ENCODE results near the gene CMC2.
A peak's percentile ranks its signal among the peaks of the same experiment; 100 is the strongest.

Gene CMC2

GRCh38 chr16:81036751-81037350 is 30.2 kb upstream of the CMC2 start:
- no peak overlapping the region for H3K27ac ChIP-seq (ENCODE audit: low read depth, low read length)
- no peaks in the 10 kb centered on the region for H3K36me3 ChIP-seq (ENCODE audit: low read length)
- H3F3A ChIP-seq (ENCODE audit: insufficient read depth) = 0 out of 2 replicates have a peak, but pooled peaks cover 4% of the 10 kb centered on the region
- peak overlapping the region; percentile 59 for H3K4me3 ChIP-seq (ENCODE audit: insufficient read depth, low read length, poor library complexity, severe bottlenecking)
- H3K4me2 ChIP-seq (ENCODE audit: low read depth, low read length, poor library complexity, severe bottlenecking) = peak overlapping the region; percentile 73
- no peak overlapping the region for H2AFZ ChIP-seq (ENCODE audit: low read depth, low read length, severe bottlenecking)
- H3K9me3 ChIP-seq (ENCODE audit: insufficient read depth, low read length) = no peaks in the 10 kb centered on the region
- no peaks in the 10 kb centered on the region for H3K27me3 ChIP-seq (ENCODE audit: low read length)
- peak overlapping the region; percentile 64 for H3K9ac ChIP-seq (ENCODE audit: low read length)
- no peaks in the 10 kb centered on the region; the same call in 1 of the 2 replicates for H3K79me2 ChIP-seq (ENCODE audit: insufficient read depth, low read length)
- H4K20me1 ChIP-seq (ENCODE audit: low read depth, low read length) = no peaks in the 10 kb centered on the region
- no peaks in the 10 kb centered on the region for H3K9me2 ChIP-seq (replicated peaks; ENCODE audit: insufficient read depth, low read length)
- TF ChIP-seq CTCF (IDR thresholded peaks at IDR 0.05; ENCODE audit: insufficient read depth, low read length, poor library complexity, severe bottlenecking) = no peak
- TF ChIP-seq EZH2phosphoT487 (conservative IDR thresholded peaks at IDR 0.05; ENCODE audit: low read length) = no peak

GRCh38 chr16:81035975-81036750 is 29.5 kb upstream of the CMC2 start:
- H3K27me3 ChIP-seq (ENCODE audit: low read length) = no peaks in the 10 kb centered on the region
- no peaks in the 10 kb centered on the region for H3K36me3 ChIP-seq (ENCODE audit: low read length)
- peak overlapping the region; percentile 59 for H3K4me3 ChIP-seq (ENCODE audit: insufficient read depth, low read length, poor library complexity, severe bottlenecking)
- TF ChIP-seq EZH2phosphoT487 (conservative IDR thresholded peaks at IDR 0.05; ENCODE audit: low read length) = no peak
- TF ChIP-seq CTCF (IDR thresholded peaks at IDR 0.05; ENCODE audit: insufficient read depth, low read length, poor library complexity, severe bottlenecking) = no peak
- H2AFZ ChIP-seq (ENCODE audit: low read depth, low read length, severe bottlenecking) = peak overlapping the region; percentile 38
- H3K9me3 ChIP-seq (ENCODE audit: insufficient read depth, low read length) = no peaks in the 10 kb centered on the region
- 0 out of 2 replicates have a peak, but pooled peaks cover 4% of the 10 kb centered on the region for H3F3A ChIP-seq (ENCODE audit: insufficient read depth)
- peak overlapping the region; percentile 64 for H3K9ac ChIP-seq (ENCODE audit: low read length)
- H4K20me1 ChIP-seq (ENCODE audit: low read depth, low read length) = no peaks in the 10 kb centered on the region
- peak overlapping the region; percentile 73 for H3K4me2 ChIP-seq (ENCODE audit: low read depth, low read length, poor library complexity, severe bottlenecking)
- no peak overlapping the region for H3K27ac ChIP-seq (ENCODE audit: low read depth, low read length)
- H3K9me2 ChIP-seq (replicated peaks; ENCODE audit: insufficient read depth, low read length) = no peaks in the 10 kb centered on the region
- H3K79me2 ChIP-seq (ENCODE audit: insufficient read depth, low read length) = no peaks in the 10 kb centered on the region; the same call in 1 of the 2 replicates

- H3K4me2 ChIP-seq (ENCODE audit: low read depth, low read length, poor library complexity, severe bottlenecking) = peak within 1 kb of the TSS; percentile 73
- no peaks in the 10 kb centered on the region for H3K9me2 ChIP-seq (replicated peaks; ENCODE audit: insufficient read depth, low read length)
- no peaks in the 10 kb centered on the region for H3K36me3 ChIP-seq (ENCODE audit: low read length)
- H3K4me3 ChIP-seq (ENCODE audit: insufficient read depth, low read length, poor library complexity, severe bottlenecking) = peak within 1 kb of the TSS; percentile 59
- H3K79me2 ChIP-seq (ENCODE audit: insufficient read depth, low read length) = no peaks in the 10 kb centered on the region; the same call in 1 of the 2 replicates
- H3K9ac ChIP-seq (ENCODE audit: low read length) = peak within 1 kb of the TSS; percentile 64
- H4K20me1 ChIP-seq (ENCODE audit: low read depth, low read length) = no peaks in the 10 kb centered on the region
- H3K27me3 ChIP-seq (ENCODE audit: low read length) = no peaks in the 10 kb centered on the region
- no peak for TF ChIP-seq EZH2phosphoT487 (conservative IDR thresholded peaks at IDR 0.05; ENCODE audit: low read length)
- TF ChIP-seq CTCF (IDR thresholded peaks at IDR 0.05; ENCODE audit: insufficient read depth, low read length, poor library complexity, severe bottlenecking) = peak; percentile 99
- 0 out of 2 replicates have a peak, but pooled peaks cover 4% of the 10 kb centered on the region for H3F3A ChIP-seq (ENCODE audit: insufficient read depth)
- peak within 1 kb of the TSS; percentile 38 for H2AFZ ChIP-seq (ENCODE audit: low read depth, low read length, severe bottlenecking)
- H3K9me3 ChIP-seq (ENCODE audit: insufficient read depth, low read length) = no peaks in the 10 kb centered on the region
- H3K27ac ChIP-seq (ENCODE audit: low read depth, low read length) = no peak within 1 kb of the TSS
Observed at GRCh38 chr16:81035398-81035974, 28.8 kb upstream of the CMC2 start, which contains the start of gene ATMIN. Gene ATMIN (plus strand): TSS chr16:81035842. CDS start chr16:81035871, 29 bp downstream.

Measured in SU-DHL-6 (cell line).